Hepatocyte (in vitro differentiated cells): Measurements from ENCODE around the gene FBXO42.

Source experiments
- CTCF ChIP-seq: fragments of 200-600 bp; sonication (generic); IDR thresholded peaks from 2 replicates; pipeline ENCODE4 v1.5.1; 2016; ENCODE audit warnings: antibody characterized with exemption, mild to moderate bottlenecking; ENCODE audit not compliant: poor library complexity
- EZH2phosphoT487 ChIP-seq: fragments of 200-600 bp; sonication (generic); IDR thresholded peaks from one replicate; pipeline ENCODE4 v1.6.1; 2018; ENCODE audit warnings: antibody characterized with exemption, mild to moderate bottlenecking, low read depth, moderate library complexity; ENCODE audit not compliant: unreplicated experiment, severe bottlenecking

GRCh38 chr1:16393570-16394521 lies 41.6 kb upstream of the FBXO42 start:
- no peak for TF ChIP-seq EZH2phosphoT487
- no peak for TF ChIP-seq CTCF
